Measurements from ENCODE around the gene TPO.

TPO gene

DNA sequence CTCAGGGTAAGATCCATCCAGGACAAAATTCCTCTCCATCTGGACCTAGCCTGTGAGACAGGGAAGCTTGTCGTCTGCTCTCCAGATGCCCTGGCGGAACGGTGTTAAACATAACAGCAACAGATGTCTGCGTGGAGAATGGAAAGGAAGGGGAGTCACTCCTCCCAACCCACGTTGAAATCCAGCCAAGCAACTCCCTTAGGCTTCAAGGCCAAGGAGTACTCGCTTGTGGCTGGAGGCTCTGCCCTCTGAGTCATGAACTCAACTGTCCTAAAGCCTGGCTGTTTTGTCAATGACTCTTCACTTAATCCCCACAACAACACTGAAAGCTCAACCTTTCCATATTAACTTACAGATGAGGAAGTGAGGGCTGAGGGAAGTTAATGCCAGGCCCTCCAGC is 42.2 kb downstream of the TPO start:
- DNase-seq: no peak
- CTCF ChIA-PET: no interaction called here

DNA sequence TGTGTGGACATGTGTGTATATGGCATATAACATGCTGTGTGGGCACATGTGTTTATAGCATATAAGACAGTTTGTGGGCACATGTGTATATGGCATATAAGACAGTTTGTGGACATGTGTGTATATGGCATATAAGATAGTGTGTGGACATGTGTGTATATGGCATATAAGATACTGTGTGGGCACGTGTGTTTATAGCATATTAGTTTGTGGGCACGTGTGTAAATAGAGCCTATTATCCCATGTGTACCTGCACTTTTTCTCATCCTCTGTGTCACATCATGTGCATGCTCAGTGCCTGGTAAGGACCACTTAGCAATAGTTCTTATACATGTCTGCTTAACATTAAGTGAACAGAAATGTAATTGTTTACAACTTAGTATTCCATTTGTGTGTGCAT is 45.2 kb downstream of the TPO start:
- no peaks in the 10 kb centered on the region for H3K4me1 ChIP-seq (ENCODE audit: control extremely low read depth in 1 of 4, control insufficient read depth in 4 of 4, insufficient read depth in 4 of 4, low read length in 3 of 4)
- H3K4me3 ChIP-seq (ENCODE audit: control insufficient read depth in 1 of 7, extremely low read depth in 1 of 7, insufficient read depth in 4 of 7, low read depth in 2 of 7, low read length in 6 of 7): no peak overlapping the region
- DNase-seq: no peak
- no peaks in the 10 kb centered on the region for H3K9me3 ChIP-seq (ENCODE audit: control extremely low read depth in 1 of 5, control insufficient read depth in 4 of 5, insufficient read depth in 2 of 5, low read depth in 1 of 5, low read length in 4 of 5)
- no peak overlapping the region for H3K27ac ChIP-seq (ENCODE audit: insufficient read depth in 1 of 2, low read depth in 1 of 2, low read length in 2 of 2, poor library complexity in 1 of 2, severe bottlenecking in 2 of 2)
- POLR2A ChIA-PET: no interaction called here
- H3K36me3 ChIP-seq (ENCODE audit: control insufficient read depth in 4 of 4, insufficient read depth in 4 of 4, low read length in 3 of 4): no peaks in the 10 kb centered on the region
- peaks cover 0 to 4% (median 3%) of the 10 kb centered on the region in 5 experiments for H3K27me3 ChIP-seq (replicated peaks in 2 of 5; ENCODE audit: control insufficient read depth in 4 of 5, insufficient read depth in 5 of 5, low read length in 4 of 5)
- CTCF ChIA-PET: no interaction called here
- WGBS (ENCODE audit: insufficient coverage): 100% methylated on average over 1 of the region's 2 CpGs

More for the DNA sequence above, 42.2 kb downstream of the TPO start:
- Histone ChIP-seq H3K4me3 (ENCODE audit: control insufficient read depth in 1 of 7, extremely low read depth in 1 of 7, insufficient read depth in 4 of 7, low read depth in 2 of 7, low read length in 6 of 7) (no peak overlapping the region), H3K4me1 (ENCODE audit: control extremely low read depth in 1 of 4, control insufficient read depth in 4 of 4, insufficient read depth in 4 of 4, low read length in 3 of 4) (no peaks in the 10 kb centered on the region), H3K36me3 (ENCODE audit: control insufficient read depth in 4 of 4, insufficient read depth in 4 of 4, low read length in 3 of 4) (no peaks in the 10 kb centered on the region), H3K27ac (ENCODE audit: insufficient read depth in 1 of 2, low read depth in 1 of 2, low read length in 2 of 2, poor library complexity in 1 of 2, severe bottlenecking in 2 of 2) (no peak overlapping the region), H3K27me3 (replicated peaks in 2 of 5; ENCODE audit: control insufficient read depth in 4 of 5, insufficient read depth in 5 of 5, low read length in 4 of 5) (peaks cover 0 to 5% (median under 1%) of the 10 kb centered on the region in 5 experiments), H3K9me3 (ENCODE audit: control extremely low read depth in 1 of 5, control insufficient read depth in 4 of 5, insufficient read depth in 2 of 5, low read depth in 1 of 5, low read length in 4 of 5) (no peaks in the 10 kb centered on the region)
- POLR2A ChIA-PET: no interaction called here
- WGBS (ENCODE audit: insufficient coverage): 62% methylated on average over 3 of the region's 6 CpGs

GRCh38 chr2:1459727-1460126 is 46.5 kb downstream of the TPO start:
- Histone ChIP-seq H3K9me3 (ENCODE audit: control extremely low read depth in 1 of 5, control insufficient read depth in 4 of 5, insufficient read depth in 2 of 5, low read depth in 1 of 5, low read length in 4 of 5) (no peaks in the 10 kb centered on the region), H3K27ac (ENCODE audit: insufficient read depth in 1 of 2, low read depth in 1 of 2, low read length in 2 of 2, poor library complexity in 1 of 2, severe bottlenecking in 2 of 2) (no peak overlapping the region), H3K27me3 (replicated peaks in 2 of 5; ENCODE audit: control insufficient read depth in 4 of 5, insufficient read depth in 5 of 5, low read length in 4 of 5) (peaks cover 0 to 4% (median 3%) of the 10 kb centered on the region in 5 experiments), H3K4me1 (ENCODE audit: control extremely low read depth in 1 of 4, control insufficient read depth in 4 of 4, insufficient read depth in 4 of 4, low read length in 3 of 4) (no peaks in the 10 kb centered on the region), H3K36me3 (ENCODE audit: control insufficient read depth in 4 of 4, insufficient read depth in 4 of 4, low read length in 3 of 4) (no peaks in the 10 kb centered on the region), H3K4me3 (ENCODE audit: control insufficient read depth in 1 of 7, extremely low read depth in 1 of 7, insufficient read depth in 4 of 7, low read depth in 2 of 7, low read length in 6 of 7) (no peak overlapping the region)
- ChIA-PET POLR2A (interaction anchor here (0.6 kb wide), 1 partner anchor 190 kb away, joined by 3 read pairs; no protein-coding TSS in a partner anchor), CTCF (no interaction called here)
- no peak for DNase-seq
- WGBS (ENCODE audit: insufficient coverage): 75% methylated on average over 4 of the region's 7 CpGs

DNA sequence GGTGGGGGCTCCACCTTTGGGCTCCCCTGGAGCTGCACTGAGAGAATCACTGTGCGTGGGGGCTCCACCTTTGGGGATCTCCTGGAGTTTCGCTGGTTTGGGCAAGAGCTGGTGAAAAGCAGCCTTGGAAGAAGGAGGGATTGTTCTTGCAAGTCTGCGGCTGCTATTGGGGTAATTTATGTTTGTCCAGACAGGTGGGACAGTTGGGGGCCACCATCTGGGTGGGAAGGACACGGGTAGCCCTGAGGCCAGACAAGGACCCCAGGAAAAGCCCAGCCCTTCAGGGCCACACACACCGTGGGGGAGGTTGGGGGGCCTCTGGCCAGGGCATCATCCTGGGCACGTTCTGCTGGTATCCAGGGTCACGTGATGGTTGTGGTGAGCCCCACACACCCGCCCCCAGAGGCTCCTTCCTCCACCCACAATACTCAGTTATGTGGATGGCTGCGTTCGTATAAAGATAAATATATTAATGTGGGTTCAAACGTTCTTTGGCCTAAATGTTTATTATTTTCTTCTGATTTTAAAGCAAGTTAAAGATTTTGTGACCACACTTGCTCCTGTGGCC is 47.7 kb downstream of the TPO start:
- H3K27ac ChIP-seq (ENCODE audit: insufficient read depth in 1 of 2, low read depth in 1 of 2, low read length in 2 of 2, poor library complexity in 1 of 2, severe bottlenecking in 2 of 2): no peak overlapping the region
- H3K9me3 ChIP-seq (ENCODE audit: control extremely low read depth in 1 of 5, control insufficient read depth in 4 of 5, insufficient read depth in 2 of 5, low read depth in 1 of 5, low read length in 4 of 5): peaks cover 0 to under 1% (median 0%) of the 10 kb centered on the region in 5 experiments
- H3K27me3 ChIP-seq (replicated peaks in 2 of 5; ENCODE audit: control insufficient read depth in 4 of 5, insufficient read depth in 5 of 5, low read length in 4 of 5): peaks cover 0 to 4% (median 0%) of the 10 kb centered on the region in 5 experiments
- ChIA-PET CTCF (no interaction called here), POLR2A (no interaction called here)
- H3K4me3 ChIP-seq (ENCODE audit: control insufficient read depth in 1 of 7, extremely low read depth in 1 of 7, insufficient read depth in 4 of 7, low read depth in 2 of 7, low read length in 6 of 7): no peak overlapping the region
- 83% methylated on average over 4 of the region's 11 CpGs for WGBS (ENCODE audit: insufficient coverage)
- DNase-seq: no peak
- H3K36me3 ChIP-seq (ENCODE audit: control insufficient read depth in 4 of 4, insufficient read depth in 4 of 4, low read length in 3 of 4): no peaks in the 10 kb centered on the region
- no peaks in the 10 kb centered on the region for H3K4me1 ChIP-seq (ENCODE audit: control extremely low read depth in 1 of 4, control insufficient read depth in 4 of 4, insufficient read depth in 4 of 4, low read length in 3 of 4)

- no peak overlapping the region for H3K27ac ChIP-seq (ENCODE audit: insufficient read depth in 1 of 2, low read depth in 1 of 2, low read length in 2 of 2, poor library complexity in 1 of 2, severe bottlenecking in 2 of 2)
- no peak for DNase-seq
- no peaks in the 10 kb centered on the region for H3K4me1 ChIP-seq (ENCODE audit: control extremely low read depth in 1 of 4, control insufficient read depth in 4 of 4, insufficient read depth in 4 of 4, low read length in 3 of 4)
- CTCF ChIA-PET: no interaction called here
- POLR2A ChIA-PET: no interaction called here
- peaks cover 0 to 3% (median 0%) of the 10 kb centered on the region in 5 experiments for H3K9me3 ChIP-seq (ENCODE audit: control extremely low read depth in 1 of 5, control insufficient read depth in 4 of 5, insufficient read depth in 2 of 5, low read depth in 1 of 5, low read length in 4 of 5)
- peaks cover 0 to 4% (median 0%) of the 10 kb centered on the region in 5 experiments for H3K27me3 ChIP-seq (replicated peaks in 2 of 5; ENCODE audit: control insufficient read depth in 4 of 5, insufficient read depth in 5 of 5, low read length in 4 of 5)
- WGBS (ENCODE audit: insufficient coverage): 78% methylated on average over 19 of the region's 28 CpGs
- H3K4me3 ChIP-seq (ENCODE audit: control insufficient read depth in 1 of 7, extremely low read depth in 1 of 7, insufficient read depth in 4 of 7, low read depth in 2 of 7, low read length in 6 of 7): no peak overlapping the region
- no peaks in the 10 kb centered on the region for H3K36me3 ChIP-seq (ENCODE audit: control insufficient read depth in 4 of 4, insufficient read depth in 4 of 4, low read length in 3 of 4)
Observed at GRCh38 chr2:1461507-1462390, 48.5 kb downstream of the TPO start.

- Histone ChIP-seq H3K36me3 (ENCODE audit: control insufficient read depth in 4 of 4, insufficient read depth in 4 of 4, low read length in 3 of 4) (no peaks in the 10 kb centered on the region), H3K27me3 (replicated peaks in 2 of 5; ENCODE audit: control insufficient read depth in 4 of 5, insufficient read depth in 5 of 5, low read length in 4 of 5) (peaks cover 0 to 4% (median 0%) of the 10 kb centered on the region in 5 experiments), H3K4me1 (ENCODE audit: control extremely low read depth in 1 of 4, control insufficient read depth in 4 of 4, insufficient read depth in 4 of 4, low read length in 3 of 4) (no peaks in the 10 kb centered on the region), H3K27ac (ENCODE audit: insufficient read depth in 1 of 2, low read depth in 1 of 2, low read length in 2 of 2, poor library complexity in 1 of 2, severe bottlenecking in 2 of 2) (no peak overlapping the region), H3K4me3 (ENCODE audit: control insufficient read depth in 1 of 7, extremely low read depth in 1 of 7, insufficient read depth in 4 of 7, low read depth in 2 of 7, low read length in 6 of 7) (no peak overlapping the region), H3K9me3 (ENCODE audit: control extremely low read depth in 1 of 5, control insufficient read depth in 4 of 5, insufficient read depth in 2 of 5, low read depth in 1 of 5, low read length in 4 of 5) (peaks cover 0 to 3% (median 0%) of the 10 kb centered on the region in 5 experiments)
- CTCF ChIA-PET: no interaction called here
- POLR2A ChIA-PET: no interaction called here
- 88% methylated on average over 4 of the region's 4 CpGs for WGBS (ENCODE audit: insufficient coverage)
- no peak for DNase-seq
Observed at GRCh38 chr2:1462994-1463393, 49.7 kb downstream of the TPO start.

DNA sequence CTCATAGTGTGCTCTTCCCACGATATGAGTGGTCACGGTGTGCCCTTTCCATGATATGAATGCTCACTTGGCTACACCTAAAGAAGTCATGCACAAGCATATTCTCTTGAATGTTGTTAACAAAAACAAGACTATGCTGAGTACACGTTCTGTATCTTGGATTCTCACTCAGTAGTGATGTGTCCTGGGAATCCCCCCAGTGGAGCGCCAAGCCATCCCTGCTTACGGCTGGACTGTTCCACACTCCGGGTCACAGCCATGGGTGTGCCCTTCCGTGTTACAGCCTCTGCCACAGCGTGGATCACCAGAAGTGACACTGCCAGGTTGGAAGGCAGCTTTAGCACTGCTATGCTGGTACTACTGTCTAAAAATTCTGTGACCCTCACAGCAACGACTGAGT is 59.1 kb downstream of the TPO start:
- WGBS (ENCODE audit: insufficient coverage): 100% methylated on average over 6 of the region's 9 CpGs
- POLR2A ChIA-PET: no interaction called here

More for the DNA sequence above, 59.1 kb downstream of the TPO start:
- Histone ChIP-seq H3K36me3 (ENCODE audit: control insufficient read depth in 4 of 4, insufficient read depth in 4 of 4, low read length in 3 of 4) (no peaks in the 10 kb centered on the region), H3K27me3 (replicated peaks in 2 of 5; ENCODE audit: control insufficient read depth in 4 of 5, insufficient read depth in 5 of 5, low read length in 4 of 5) (peaks cover 0 to 12% (median 0%) of the 10 kb centered on the region in 5 experiments), H3K4me1 (ENCODE audit: control extremely low read depth in 1 of 4, control insufficient read depth in 4 of 4, insufficient read depth in 4 of 4, low read length in 3 of 4) (no peaks in the 10 kb centered on the region), H3K27ac (ENCODE audit: insufficient read depth in 1 of 2, low read depth in 1 of 2, low read length in 2 of 2, poor library complexity in 1 of 2, severe bottlenecking in 2 of 2) (no peak overlapping the region), H3K9me3 (ENCODE audit: control extremely low read depth in 1 of 5, control insufficient read depth in 4 of 5, insufficient read depth in 2 of 5, low read depth in 1 of 5, low read length in 4 of 5) (peaks cover 0 to 5% (median 2%) of the 10 kb centered on the region in 5 experiments), H3K4me3 (ENCODE audit: control insufficient read depth in 1 of 7, extremely low read depth in 1 of 7, insufficient read depth in 4 of 7, low read depth in 2 of 7, low read length in 6 of 7) (no peak overlapping the region)
- no peak for DNase-seq
- CTCF ChIA-PET: no interaction called here

Measured in common myeloid progenitor, CD34-positive (primary cell).